Measurements from ENCODE around the gene NYNRIN.
A peak's percentile ranks its signal among the peaks of the same experiment; 100 is the strongest.

- peak in 1 of 2 donors; percentile 50 for TF ChIP-seq POLR2A (IDR thresholded peaks at IDR 0.05)
- peak in 2 of 6 experiments; percentile 0 to 18 for TF ChIP-seq CTCF (IDR thresholded peaks at IDR 0.05)
These were observed 28.2 kb downstream of the NYNRIN start for GRCh38 chr14:24426912-24427536.

Data from Peyer's patch (tissue), 4 donors.